Astrocyte (in vitro differentiated cells and primary cell): ENCODE measurements around the gene MYCBP2. TPM values are rescaled to one million over a fixed set of nuclear protein-coding genes. Genes with fewer than 3 reads are reported as not detected.

Source experiments
- DNase-seq: peaks from one replicate; pipeline ENCODE4 v3.0.0-alpha.2; 2010; ENCODE audit warnings: low read depth
- FAIRE-seq: peaks from 2 replicates; lab custom pipeline; 2011; peaks lifted over from hg19 to GRCh38; lab: Jason Lieb, UNC
- H2AFZ ChIP-seq: 2 replicates; pipeline ENCODE4 v1.6.0; 2012; ENCODE audit warnings: low read depth, low read length, inconsistent platforms
- H3K27ac ChIP-seq: 2 replicates; pipeline ENCODE4 v1.5.1; 2011; ENCODE audit warnings: low read depth, low read length, inconsistent platforms
- H3K27me3 ChIP-seq: 2 replicates; pipeline ENCODE4 v1.6.0; 2011; ENCODE audit warnings: low read length, inconsistent platforms; ENCODE audit not compliant: insufficient read depth
- H3K36me3 ChIP-seq: 2 replicates; pipeline ENCODE4 v1.5.1; 2011; ENCODE audit warnings: low read length, inconsistent platforms; ENCODE audit not compliant: insufficient read depth
- H3K4me1 ChIP-seq: 2 replicates; pipeline ENCODE4 v1.5.1; 2011; ENCODE audit warnings: low read length, inconsistent platforms; ENCODE audit not compliant: insufficient read depth
- H3K4me2 ChIP-seq: 2 replicates; pipeline ENCODE4 v1.6.0; 2012; ENCODE audit warnings: low read length, inconsistent platforms
- H3K4me3 ChIP-seq: 2 replicates; pipeline ENCODE4 v1.5.1; 2011; ENCODE audit warnings: low read depth, mild to moderate bottlenecking, low read length, inconsistent platforms; ENCODE audit not compliant: insufficient read depth
- H3K79me2 ChIP-seq: 2 replicates; pipeline ENCODE4 v1.6.0; 2012; ENCODE audit warnings: mild to moderate bottlenecking, low read length, inconsistent platforms; ENCODE audit not compliant: insufficient read depth
- H3K9ac ChIP-seq: 2 replicates; pipeline ENCODE4 v1.6.0; 2012; ENCODE audit warnings: mild to moderate bottlenecking, low read length, inconsistent platforms
- H3K9me3 ChIP-seq: 2 replicates; pipeline ENCODE4 v1.5.1; 2012; ENCODE audit warnings: low read depth, mild to moderate bottlenecking, low read length, inconsistent platforms; ENCODE audit not compliant: insufficient read depth
- H4K20me1 ChIP-seq: 2 replicates; pipeline ENCODE4 v1.6.0; 2012; ENCODE audit warnings: low read length, inconsistent platforms; ENCODE audit not compliant: insufficient read depth
- H3K27ac Mint-ChIP-seq: one replicate; pipeline ENCODE4 v1.8.0; 2021; ENCODE audit warnings: mild to moderate bottlenecking, mixed read lengths; ENCODE audit not compliant: unreplicated experiment
- H3K27me3 Mint-ChIP-seq: one replicate; pipeline ENCODE4 v1.8.0; 2021; ENCODE audit warnings: low read depth, mixed read lengths; ENCODE audit not compliant: unreplicated experiment
- H3K36me3 Mint-ChIP-seq: one replicate; pipeline ENCODE4 v1.8.0; 2021; ENCODE audit warnings: low read depth, mixed read lengths; ENCODE audit not compliant: unreplicated experiment
- H3K4me1 Mint-ChIP-seq: one replicate; pipeline ENCODE4 v1.8.0; 2021; ENCODE audit warnings: low read depth, mixed read lengths; ENCODE audit not compliant: unreplicated experiment
- H3K4me3 Mint-ChIP-seq: one replicate; pipeline ENCODE4 v1.8.0; 2021; ENCODE audit warnings: mild to moderate bottlenecking, moderate library complexity, mixed read lengths; ENCODE audit not compliant: unreplicated experiment
- H3K9me3 Mint-ChIP-seq: one replicate; pipeline ENCODE4 v1.8.0; 2021; ENCODE audit warnings: mild to moderate bottlenecking, mixed read lengths; ENCODE audit not compliant: unreplicated experiment
- CTCF ChIP-seq: IDR thresholded peaks from 2 replicates; pipeline ENCODE4 v1.5.1; 2011; ENCODE audit warnings: low read depth, mild to moderate bottlenecking, inconsistent platforms, low read length, moderate library complexity; ENCODE audit not compliant: insufficient read depth
- EZH2 ChIP-seq: IDR thresholded peaks from 2 replicates; pipeline ENCODE4 v1.6.1; 2012; ENCODE audit warnings: mild to moderate bottlenecking, low read length, inconsistent platforms; ENCODE audit not compliant: insufficient read depth
- total RNA-seq: library from RNA; stranded (reverse); gene quantifications from 2 replicates; pipeline ENCODE4 v1.2.1, GENCODE V29; 2021

The MYCBP2 gene
- total RNA-seq, 1 donor from 2014 or later = 72.3 TPM

- Histone ChIP-seq H3K4me1 (peaks cover under 1% of the 10 kb centered on the region), H3K27ac (no peak overlapping the region), H2AFZ (no peak overlapping the region), H3K36me3 (peaks cover 4% of the 10 kb centered on the region), H3K79me2 (no peaks in the 10 kb centered on the region), H4K20me1 (no peaks in the 10 kb centered on the region), H3K4me3 (no peak overlapping the region), H3K9me3 (no peaks in the 10 kb centered on the region), H3K27me3 (no peaks in the 10 kb centered on the region), H3K9ac (no peak overlapping the region), H3K4me2 (no peak overlapping the region)
- Mint-ChIP-seq H3K36me3 (peaks cover 6% of the 10 kb centered on the region), H3K9me3 (peaks cover 3% of the 10 kb centered on the region), H3K4me1 (no peaks in the 10 kb centered on the region), H3K27me3 (no peaks in the 10 kb centered on the region), H3K27ac (no peak overlapping the region), H3K4me3 (no peak overlapping the region)
- no peak for DNase-seq
- no peak for FAIRE-seq
- TF ChIP-seq EZH2 (no peak), CTCF (no peak)
These were observed 286.8 kb downstream of the MYCBP2 start for GRCh38 chr13:77040076-77040475.

- H3K4me3 ChIP-seq = no peak overlapping the region
- no peak for TF ChIP-seq CTCF
- TF ChIP-seq EZH2 = no peak
- H3K9me3 Mint-ChIP-seq = peaks cover 3% of the 10 kb centered on the region
- no peak overlapping the region for H2AFZ ChIP-seq
- no peaks in the 10 kb centered on the region for H3K9me3 ChIP-seq
- no peak overlapping the region for H3K4me2 ChIP-seq
- H3K27ac ChIP-seq = no peak overlapping the region
- H3K36me3 ChIP-seq = no peaks in the 10 kb centered on the region
- no peaks in the 10 kb centered on the region for H4K20me1 ChIP-seq
- H3K4me1 ChIP-seq = peaks cover 3% of the 10 kb centered on the region
- no peaks in the 10 kb centered on the region for H3K27me3 Mint-ChIP-seq
- no peak overlapping the region for H3K9ac ChIP-seq
- no peak for FAIRE-seq
- H3K4me3 Mint-ChIP-seq = no peak overlapping the region
- no peak overlapping the region for H3K27ac Mint-ChIP-seq
- H3K36me3 Mint-ChIP-seq = peaks cover 9% of the 10 kb centered on the region
- no peak for DNase-seq
- H3K79me2 ChIP-seq = no peaks in the 10 kb centered on the region
- no peaks in the 10 kb centered on the region for H3K27me3 ChIP-seq
- H3K4me1 Mint-ChIP-seq = peaks cover 4% of the 10 kb centered on the region
These were observed 287.9 kb downstream of the MYCBP2 start for GRCh38 chr13:77038907-77039480.

GRCh38 chr13:77036279-77036678 lies 290.6 kb downstream of the MYCBP2 start:
- Mint-ChIP-seq H3K9me3 (peaks cover 3% of the 10 kb centered on the region), H3K4me3 (no peak overlapping the region), H3K27me3 (no peaks in the 10 kb centered on the region), H3K36me3 (peaks cover 9% of the 10 kb centered on the region), H3K4me1 (peaks cover 4% of the 10 kb centered on the region), H3K27ac (no peak overlapping the region)
- Histone ChIP-seq H2AFZ (no peak overlapping the region), H3K9ac (no peak overlapping the region), H3K27me3 (no peaks in the 10 kb centered on the region), H4K20me1 (no peaks in the 10 kb centered on the region), H3K4me3 (no peak overlapping the region), H3K36me3 (no peaks in the 10 kb centered on the region), H3K79me2 (no peaks in the 10 kb centered on the region), H3K9me3 (no peaks in the 10 kb centered on the region), H3K4me2 (no peak overlapping the region), H3K27ac (no peak overlapping the region), H3K4me1 (peaks cover 3% of the 10 kb centered on the region)
- FAIRE-seq (no peak), DNase-seq (no peak)
- TF ChIP-seq CTCF = no peak
- no peak for TF ChIP-seq EZH2
